ENCODE measurements around the gene BCL2L13.
"Not testable (repeated sequence)": the region's sequence is repeated elsewhere in the genome, so short reads cannot be mapped to it uniquely, and the experiment has no call there.

GRCh38 chr22:17764852-17765251, 126.3 kb downstream of the BCL2L13 start:
- TF ChIP-seq CTCF (IDR thresholded peaks at IDR 0.05); KAT7 (CRISPR knock-in tag; IDR thresholded peaks at IDR 0.05; ENCODE audit: borderline replicate concordance); USF2 (CRISPR knock-in tag; IDR thresholded peaks at IDR 0.05); NFATC4 (CRISPR knock-in tag; IDR thresholded peaks at IDR 0.05); ZNF532 (CRISPR knock-in tag; IDR thresholded peaks at IDR 0.05; ENCODE audit: borderline replicate concordance); CREB1 (CRISPR knock-in tag; IDR thresholded peaks at IDR 0.05); STAT6 (CRISPR knock-in tag; conservative IDR thresholded peaks at IDR 0.05; ENCODE audit: low read depth); FOXP1 (CRISPR knock-in tag; IDR thresholded peaks at IDR 0.05; ENCODE audit: borderline replicate concordance); RELA (CRISPR knock-in tag; IDR thresholded peaks at IDR 0.05; ENCODE audit: borderline replicate concordance); PRRX2 (CRISPR knock-in tag; IDR thresholded peaks at IDR 0.05); ZNF396 (CRISPR knock-in tag; IDR thresholded peaks at IDR 0.05; ENCODE audit: borderline replicate concordance); JUN (CRISPR knock-in tag; IDR thresholded peaks at IDR 0.05); ATF1 (CRISPR knock-in tag; IDR thresholded peaks at IDR 0.05): not testable (repeated sequence)
- TF ChIP-seq, protein P1, sequence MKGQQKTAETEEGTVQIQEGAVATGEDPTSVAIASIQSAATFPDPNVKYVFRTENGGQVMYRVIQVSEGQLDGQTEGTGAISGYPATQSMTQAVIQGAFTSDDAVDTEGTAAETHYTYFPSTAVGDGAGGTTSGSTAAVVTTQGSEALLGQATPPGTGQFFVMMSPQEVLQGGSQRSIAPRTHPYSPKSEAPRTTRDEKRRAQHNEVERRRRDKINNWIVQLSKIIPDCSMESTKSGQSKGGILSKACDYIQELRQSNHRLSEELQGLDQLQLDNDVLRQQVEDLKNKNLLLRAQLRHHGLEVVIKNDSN (CRISPR knock-in tag; IDR thresholded peaks at IDR 0.05): not testable (repeated sequence)
